GM19193 (cell line): ENCODE data around the gene TIMM44.

Experiments used
- POLR2A ChIP-seq: IDR thresholded peaks from 4 replicates; pipeline ENCODE4 v1.6.1; 2011; ENCODE audit not compliant: insufficient read depth, insufficient read length; ENCODE audit errors: extremely low read depth

TIMM44 gene

DNA sequence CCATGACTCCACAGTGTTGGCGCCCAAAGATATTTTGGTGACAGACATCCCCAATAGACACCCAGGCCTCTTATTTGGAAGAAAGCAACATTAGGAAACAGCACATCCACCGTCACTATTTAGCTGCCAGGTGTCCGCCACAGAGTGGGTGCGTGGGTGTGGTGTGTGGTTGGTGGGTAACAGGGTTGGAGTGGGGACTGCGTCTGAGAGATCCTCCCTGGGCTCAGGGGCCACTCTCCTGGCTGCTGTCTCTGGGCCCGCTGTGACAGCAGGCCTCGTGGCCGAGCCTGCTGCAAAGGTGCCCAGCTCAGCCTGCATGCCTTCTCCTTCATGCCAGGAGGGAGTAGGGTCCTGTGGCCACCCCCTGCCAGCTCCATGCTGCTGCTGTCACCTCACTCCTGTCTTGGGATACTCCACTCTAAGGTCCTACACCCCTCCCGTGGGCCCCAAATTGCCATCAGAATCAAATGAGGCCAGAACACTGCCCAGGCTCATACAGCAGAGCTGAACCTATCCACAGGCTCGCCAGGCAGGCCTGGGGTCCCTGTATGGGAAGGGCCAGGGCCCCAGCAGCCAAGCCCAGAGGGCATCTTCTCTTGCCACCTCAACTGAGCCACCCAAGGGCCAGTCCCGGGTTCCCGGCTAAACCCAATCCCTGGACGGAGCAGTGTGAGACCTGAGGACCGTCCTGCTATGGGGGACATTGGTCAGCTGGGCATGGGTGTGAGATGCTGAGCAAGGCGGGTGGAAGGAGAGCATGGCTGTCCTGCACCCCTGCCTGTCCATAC lies 24.7 kb upstream of the TIMM44 start:
- TF ChIP-seq POLR2A, result no peak

DNA sequence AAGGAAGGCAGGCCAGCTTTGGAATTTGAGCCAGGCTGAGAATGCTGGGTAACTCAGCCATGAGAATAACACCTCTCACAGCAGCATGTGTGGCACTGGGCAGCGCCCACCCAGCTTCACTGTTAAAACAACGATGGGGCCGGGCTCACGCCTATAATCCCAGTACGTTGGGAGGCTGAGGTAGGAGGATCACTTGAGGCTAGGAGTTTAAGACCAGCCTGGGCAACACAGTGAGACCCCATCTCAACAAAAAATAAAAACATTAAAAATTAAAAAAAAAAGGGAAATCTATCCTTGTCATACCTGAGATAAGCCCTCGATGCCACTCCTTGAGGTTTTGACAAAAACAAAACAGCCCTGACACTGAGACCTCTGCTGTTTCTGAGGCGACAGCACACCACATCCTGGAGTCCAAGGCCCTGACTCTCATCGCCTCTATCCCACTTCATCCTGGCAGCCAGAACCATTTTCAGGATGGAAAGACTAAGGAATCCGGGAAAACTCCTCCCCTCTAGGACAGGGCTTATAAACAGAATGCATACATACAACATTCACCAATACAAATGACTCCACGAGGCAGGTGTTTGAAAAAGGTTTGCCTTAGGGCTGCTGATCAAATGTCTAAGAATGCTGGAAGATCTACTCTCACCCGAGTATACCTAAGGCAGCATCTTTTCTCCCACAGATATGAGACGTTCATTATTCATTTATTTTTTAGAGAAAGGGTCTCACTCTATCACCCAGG lies 22.6 kb upstream of the TIMM44 start:
- TF ChIP-seq POLR2A, result no peak

- TF ChIP-seq POLR2A, result no peak
Observed at GRCh38 chr19:7965259-7965841, 21.9 kb upstream of the TIMM44 start.

DNA sequence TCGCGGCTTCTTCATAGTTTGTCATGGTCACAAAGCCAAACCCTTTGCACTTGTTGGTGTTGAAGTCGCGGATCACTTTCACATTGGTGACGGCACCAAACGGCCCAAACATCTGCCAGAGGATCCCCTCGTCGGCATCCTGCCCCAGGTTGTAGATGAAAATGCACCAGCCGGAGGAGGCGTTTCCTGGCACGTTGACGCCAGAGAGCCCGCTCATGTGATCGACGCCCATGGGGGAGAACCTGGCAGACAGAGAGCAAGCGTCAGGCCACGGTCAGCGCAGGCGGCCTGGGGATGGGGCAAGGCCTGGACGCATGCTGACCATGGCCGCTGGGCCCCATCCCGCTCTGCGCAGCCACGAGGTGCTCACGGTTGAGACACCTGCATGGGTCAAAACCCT lies 20.1 kb upstream of the TIMM44 start:
- TF ChIP-seq POLR2A, result no peak

DNA sequence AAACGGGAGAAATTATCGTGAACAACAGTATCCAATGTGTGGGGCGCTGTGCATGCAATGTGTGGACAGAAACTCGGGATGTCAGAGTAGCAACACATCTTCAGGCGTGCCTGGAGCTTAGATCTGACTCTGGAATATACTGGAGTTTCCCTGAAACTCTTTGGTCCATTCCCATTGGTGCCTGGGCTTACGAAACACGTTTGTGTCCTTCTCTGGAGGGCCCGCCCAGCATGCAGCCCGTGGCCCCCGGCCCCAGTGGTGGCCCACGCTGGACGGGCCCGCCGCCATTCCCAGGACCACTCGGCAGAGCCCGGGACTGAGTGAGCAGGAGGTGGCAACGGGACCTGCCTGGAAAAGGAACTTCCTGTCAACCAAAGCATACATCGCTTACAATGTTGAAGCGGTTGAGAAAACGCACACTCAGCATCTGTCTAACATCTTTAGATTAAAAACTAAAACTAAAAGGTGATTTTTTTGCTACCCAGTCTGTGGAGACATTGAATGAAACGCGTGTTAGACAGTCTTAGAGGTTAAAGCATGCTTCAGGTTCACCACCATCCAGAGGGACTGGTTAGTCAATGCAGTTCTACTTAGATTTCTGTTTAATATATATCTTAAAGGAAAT lies 19.3 kb upstream of the TIMM44 start:
- TF ChIP-seq POLR2A, result no peak

- no peak for TF ChIP-seq POLR2A
Observed at GRCh38 chr19:7961920-7962626, 18.6 kb upstream of the TIMM44 start.

DNA sequence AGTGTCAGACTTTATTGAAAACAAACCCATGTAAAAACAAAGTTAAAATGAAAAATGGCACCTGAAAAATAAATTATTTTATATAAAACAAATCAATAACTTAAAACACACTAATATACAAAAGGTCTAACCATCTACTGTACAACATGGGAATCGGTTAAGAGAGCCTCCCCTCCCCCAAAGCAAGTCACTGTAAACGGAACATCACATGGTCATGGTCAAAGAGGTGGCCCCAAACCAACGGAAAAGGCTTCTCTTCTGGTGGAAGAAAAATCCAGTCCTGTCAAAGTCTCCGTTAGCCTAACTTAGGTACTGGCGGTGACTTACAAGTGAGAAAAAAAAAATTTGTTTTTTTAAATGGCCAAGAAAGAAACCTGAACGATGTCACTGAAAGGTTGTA lies 15.7 kb upstream of the TIMM44 start:
- TF ChIP-seq POLR2A, result no peak

- TF ChIP-seq POLR2A, result no peak
Observed at GRCh38 chr19:7955696-7956095, 12.2 kb upstream of the TIMM44 start.

DNA sequence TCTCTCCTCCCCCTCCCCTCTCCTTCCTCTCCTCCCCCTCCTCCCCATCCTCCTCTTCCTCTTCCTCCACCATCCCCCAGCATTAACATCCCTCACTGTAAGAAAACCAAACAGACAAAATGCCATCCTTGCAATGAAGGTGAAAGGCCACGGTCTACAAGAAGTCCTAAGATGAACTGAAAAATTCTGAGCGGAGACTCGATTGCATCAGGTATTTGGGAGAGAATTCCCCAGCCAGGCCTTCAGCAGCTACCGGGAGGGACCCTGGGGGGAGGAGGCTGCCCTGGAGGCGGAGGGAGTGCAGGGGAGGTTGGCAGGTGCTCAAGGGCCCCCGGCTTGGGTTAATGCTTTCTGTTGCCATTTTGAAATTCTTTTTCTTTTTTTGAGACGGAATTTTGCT lies 10.1 kb upstream of the TIMM44 start:
- no peak for TF ChIP-seq POLR2A

- no peak for TF ChIP-seq POLR2A
Observed at GRCh38 chr19:7953060-7953459, 9.6 kb upstream of the TIMM44 start.

DNA sequence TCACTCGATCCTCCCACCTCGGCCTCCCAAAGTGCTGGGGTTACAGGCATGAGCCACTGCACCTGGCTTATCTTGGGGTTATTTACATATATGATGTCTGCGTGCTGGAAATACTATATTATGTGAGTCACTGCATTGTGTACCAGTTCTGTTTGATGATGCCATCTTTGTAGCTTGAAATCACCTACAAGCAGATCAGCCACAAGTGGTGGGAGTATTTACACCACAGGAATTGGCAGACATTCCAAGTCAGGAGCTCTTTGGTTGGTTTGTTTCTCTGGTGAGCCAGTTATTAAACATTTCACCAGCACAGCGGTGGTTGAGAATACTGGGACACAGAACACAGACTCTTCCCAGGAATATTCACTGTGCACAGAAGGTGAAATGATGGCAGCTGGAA lies 4.5 kb upstream of the TIMM44 start:
- no peak for TF ChIP-seq POLR2A

DNA sequence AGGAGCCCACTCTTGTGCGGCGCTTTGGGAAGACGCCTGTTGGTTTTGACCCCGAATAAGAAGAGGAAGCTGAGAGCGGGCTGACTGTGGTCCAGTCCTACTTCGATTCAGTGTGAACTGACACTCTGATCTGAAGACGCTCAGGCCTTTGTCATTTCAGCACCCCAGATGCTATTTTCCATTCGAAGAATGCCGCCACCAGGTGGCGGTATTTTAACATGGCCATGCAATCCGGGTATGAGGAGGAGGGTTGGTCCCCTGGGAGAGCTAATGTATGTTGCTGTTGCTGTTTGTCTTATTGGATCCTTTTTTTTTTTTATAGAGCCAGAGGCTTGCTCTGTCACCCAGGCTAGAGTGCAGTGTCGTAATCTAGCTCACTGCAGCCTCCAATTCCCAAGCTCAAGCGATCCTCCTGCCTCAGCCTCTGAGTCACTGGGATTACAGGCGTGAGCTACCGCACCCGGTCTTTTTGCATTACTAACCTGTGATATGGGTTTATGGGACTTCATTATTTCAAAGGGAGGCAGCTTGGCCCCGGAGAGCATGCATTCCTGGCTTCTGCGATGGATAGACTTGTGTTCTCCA lies 803 bp upstream of the TIMM44 start:
- no peak for TF ChIP-seq POLR2A

DNA sequence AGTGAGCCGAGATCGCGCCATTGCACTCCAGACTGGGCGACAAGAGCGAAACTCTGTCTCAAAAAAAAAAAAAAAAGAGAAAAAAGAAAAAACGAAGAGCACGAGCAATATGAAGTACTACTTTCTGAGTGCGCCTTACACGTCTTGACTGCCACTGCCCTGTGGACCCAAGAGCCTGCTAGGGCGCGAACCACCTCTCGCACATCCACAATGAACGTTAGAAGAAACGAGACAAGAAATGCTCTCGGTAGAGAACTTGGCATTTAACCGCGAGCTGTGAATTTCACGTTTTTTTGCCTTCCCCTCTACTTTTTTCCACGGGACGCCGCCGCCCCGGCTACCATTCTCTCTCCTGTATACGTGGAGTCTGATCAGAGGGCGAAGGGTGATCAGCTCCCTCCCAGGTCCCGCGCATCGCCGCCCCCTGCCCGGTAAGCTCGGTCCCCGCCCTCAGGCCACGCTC lies 454 bp downstream of the TIMM44 start:
- no peak for TF ChIP-seq POLR2A

GRCh38 chr19:7941895-7942596 lies 1.4 kb downstream of the TIMM44 start:
- TF ChIP-seq POLR2A, result no peak
